Progenitor cell of endocrine pancreas (in vitro differentiated cells): Measurements from ENCODE around the gene MTARC2. TPM values are rescaled to one million over a fixed set of nuclear protein-coding genes. Genes with fewer than 3 reads are reported as not detected.

ENCODE experiments used
- DNase-seq: peaks from one replicate; pipeline ENCODE4 v3.0.0; 2021; ENCODE audit warnings: low spot score; ENCODE audit not compliant: unreplicated experiment
- H3K27ac Mint-ChIP-seq: 2 replicates; pipeline ENCODE4 v1.8.0; 2021; ENCODE audit warnings: mild to moderate bottlenecking, moderate library complexity, mixed read lengths
- H3K27me3 Mint-ChIP-seq: 2 replicates; pipeline ENCODE4 v1.8.0; 2021; ENCODE audit warnings: mixed read lengths
- H3K36me3 Mint-ChIP-seq: 2 replicates; pipeline ENCODE4 v1.8.0; 2022; ENCODE audit warnings: mixed read lengths; ENCODE audit not compliant: insufficient read depth
- H3K4me1 Mint-ChIP-seq: 2 replicates; pipeline ENCODE4 v1.8.0; 2021; ENCODE audit warnings: low read depth, mixed read lengths
- H3K4me3 Mint-ChIP-seq: 2 replicates; pipeline ENCODE4 v1.8.0; 2021; ENCODE audit warnings: low read depth, mild to moderate bottlenecking, moderate library complexity, mixed read lengths
- H3K9me3 Mint-ChIP-seq: 2 replicates; pipeline ENCODE4 v1.8.0; 2021; ENCODE audit warnings: low read depth, mixed read lengths
- total RNA-seq: library from RNA; stranded (reverse); gene quantifications from 2 replicates; pipeline ENCODE4 v1.2.1, GENCODE V29; 2021
- TF ChIP-seq, protein P1 (sequence below): fragments of 200-600 bp; sonication (generic); IDR thresholded peaks from one replicate; pipeline ENCODE4 v1.5.0; 2021; ENCODE audit warnings: antibody characterized with exemption, mild to moderate bottlenecking; ENCODE audit not compliant: unreplicated experiment

The MTARC2 gene
- total RNA-seq, 1 donor from 2014 or later: 14.3 TPM

DNA sequence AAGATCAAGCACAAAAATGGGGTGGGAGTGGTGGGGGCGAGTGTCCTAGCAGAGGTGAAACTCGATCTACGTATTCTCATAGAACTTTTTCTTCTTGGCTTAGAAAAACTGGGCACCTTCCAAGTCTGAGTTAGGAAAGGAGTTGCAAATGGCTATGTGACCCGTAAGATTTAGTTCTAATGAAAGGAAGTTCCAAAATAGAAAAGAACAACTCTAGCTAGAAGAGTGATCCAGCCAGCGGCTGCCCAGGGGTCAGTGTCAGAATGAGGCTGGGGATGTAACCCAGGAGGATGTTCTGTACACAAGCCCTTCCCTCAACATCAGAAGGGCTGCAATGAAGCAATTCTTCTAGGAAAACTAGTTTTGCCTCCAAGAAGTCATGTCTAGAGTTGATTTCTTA is 43.8 kb downstream of the MTARC2 start:
- H3K4me1 Mint-ChIP-seq: peaks cover 6% of the 10 kb centered on the region
- TF ChIP-seq, protein P1, sequence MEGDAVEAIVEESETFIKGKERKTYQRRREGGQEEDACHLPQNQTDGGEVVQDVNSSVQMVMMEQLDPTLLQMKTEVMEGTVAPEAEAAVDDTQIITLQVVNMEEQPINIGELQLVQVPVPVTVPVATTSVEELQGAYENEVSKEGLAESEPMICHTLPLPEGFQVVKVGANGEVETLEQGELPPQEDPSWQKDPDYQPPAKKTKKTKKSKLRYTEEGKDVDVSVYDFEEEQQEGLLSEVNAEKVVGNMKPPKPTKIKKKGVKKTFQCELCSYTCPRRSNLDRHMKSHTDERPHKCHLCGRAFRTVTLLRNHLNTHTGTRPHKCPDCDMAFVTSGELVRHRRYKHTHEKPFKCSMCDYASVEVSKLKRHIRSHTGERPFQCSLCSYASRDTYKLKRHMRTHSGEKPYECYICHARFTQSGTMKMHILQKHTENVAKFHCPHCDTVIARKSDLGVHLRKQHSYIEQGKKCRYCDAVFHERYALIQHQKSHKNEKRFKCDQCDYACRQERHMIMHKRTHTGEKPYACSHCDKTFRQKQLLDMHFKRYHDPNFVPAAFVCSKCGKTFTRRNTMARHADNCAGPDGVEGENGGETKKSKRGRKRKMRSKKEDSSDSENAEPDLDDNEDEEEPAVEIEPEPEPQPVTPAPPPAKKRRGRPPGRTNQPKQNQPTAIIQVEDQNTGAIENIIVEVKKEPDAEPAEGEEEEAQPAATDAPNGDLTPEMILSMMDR: no peak
- H3K36me3 Mint-ChIP-seq: peaks cover 10% of the 10 kb centered on the region
- no peaks in the 10 kb centered on the region for H3K27me3 Mint-ChIP-seq
- no peak for DNase-seq
- no peak overlapping the region for H3K4me3 Mint-ChIP-seq
- H3K27ac Mint-ChIP-seq: no peak overlapping the region
- no peaks in the 10 kb centered on the region for H3K9me3 Mint-ChIP-seq

DNA sequence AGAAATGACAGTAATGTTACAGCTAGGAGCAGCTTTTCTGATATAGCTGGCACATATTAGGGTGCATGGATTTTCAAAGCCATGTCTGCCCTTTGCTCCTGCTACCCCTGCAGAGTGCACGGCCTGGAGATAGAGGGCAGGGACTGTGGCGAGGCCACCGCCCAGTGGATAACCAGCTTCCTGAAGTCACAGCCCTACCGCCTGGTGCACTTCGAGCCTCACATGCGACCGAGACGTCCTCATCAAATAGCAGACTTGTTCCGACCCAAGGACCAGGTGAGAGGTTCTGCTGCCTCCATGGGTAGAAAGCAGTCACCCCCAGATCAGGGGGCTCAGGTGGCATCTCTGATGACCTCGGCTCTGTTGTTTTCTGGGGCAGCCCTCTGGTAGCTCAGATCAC is 48.4 kb downstream of the MTARC2 start:
- Mint-ChIP-seq H3K9me3 (no peaks in the 10 kb centered on the region), H3K4me3 (no peak overlapping the region), H3K4me1 (no peaks in the 10 kb centered on the region), H3K27me3 (no peaks in the 10 kb centered on the region), H3K27ac (no peak overlapping the region), H3K36me3 (peaks cover 11% of the 10 kb centered on the region)
- DNase-seq: no peak
- TF ChIP-seq, protein P1: no peak

DNA sequence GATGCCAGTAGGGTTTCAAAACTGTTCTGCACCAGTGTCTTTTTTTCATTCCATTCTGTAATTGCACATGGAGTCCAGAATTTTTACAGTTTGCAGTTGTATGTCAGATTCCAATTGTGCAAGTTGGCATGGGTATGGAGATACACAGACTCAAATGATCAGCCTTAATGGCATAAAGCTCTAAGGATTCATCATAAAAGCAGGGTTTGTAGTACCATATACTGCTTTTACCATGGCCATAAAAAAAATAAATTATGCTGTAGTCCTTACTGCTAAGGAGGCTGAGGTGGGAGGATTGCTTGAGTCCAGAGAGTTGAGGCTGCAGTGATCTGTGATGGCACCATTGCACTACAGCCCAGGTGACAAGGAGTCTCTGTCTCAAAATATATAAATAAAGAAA is 48.9 kb downstream of the MTARC2 start:
- no peak overlapping the region for H3K4me3 Mint-ChIP-seq
- no peaks in the 10 kb centered on the region for H3K9me3 Mint-ChIP-seq
- H3K27ac Mint-ChIP-seq: no peak overlapping the region
- TF ChIP-seq, protein P1: no peak
- no peaks in the 10 kb centered on the region for H3K4me1 Mint-ChIP-seq
- H3K36me3 Mint-ChIP-seq: peaks cover 11% of the 10 kb centered on the region
- no peaks in the 10 kb centered on the region for H3K27me3 Mint-ChIP-seq
- no peak for DNase-seq

DNA sequence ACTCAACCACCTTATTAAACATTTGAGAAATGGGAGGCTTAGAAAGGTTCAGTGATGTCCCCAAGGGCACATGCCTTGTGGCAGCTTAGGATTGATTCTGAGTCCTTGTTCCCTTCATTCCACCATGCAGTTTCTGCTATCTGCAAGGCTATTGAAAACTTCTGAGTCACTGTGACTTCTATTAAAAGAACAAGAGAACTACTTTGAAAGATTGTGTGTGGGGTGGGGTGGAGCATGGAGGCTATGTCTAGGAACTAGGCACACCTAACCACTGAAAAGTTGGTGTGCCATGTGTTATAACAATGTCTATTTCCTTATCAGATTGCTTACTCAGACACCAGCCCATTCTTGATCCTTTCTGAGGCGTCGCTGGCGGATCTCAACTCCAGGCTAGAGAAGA is 49.4 kb downstream of the MTARC2 start:
- Mint-ChIP-seq H3K27ac (no peak overlapping the region), H3K4me3 (no peak overlapping the region), H3K9me3 (no peaks in the 10 kb centered on the region), H3K27me3 (no peaks in the 10 kb centered on the region), H3K4me1 (no peaks in the 10 kb centered on the region), H3K36me3 (peaks cover 13% of the 10 kb centered on the region)
- DNase-seq: no peak
- TF ChIP-seq, protein P1: no peak

DNA sequence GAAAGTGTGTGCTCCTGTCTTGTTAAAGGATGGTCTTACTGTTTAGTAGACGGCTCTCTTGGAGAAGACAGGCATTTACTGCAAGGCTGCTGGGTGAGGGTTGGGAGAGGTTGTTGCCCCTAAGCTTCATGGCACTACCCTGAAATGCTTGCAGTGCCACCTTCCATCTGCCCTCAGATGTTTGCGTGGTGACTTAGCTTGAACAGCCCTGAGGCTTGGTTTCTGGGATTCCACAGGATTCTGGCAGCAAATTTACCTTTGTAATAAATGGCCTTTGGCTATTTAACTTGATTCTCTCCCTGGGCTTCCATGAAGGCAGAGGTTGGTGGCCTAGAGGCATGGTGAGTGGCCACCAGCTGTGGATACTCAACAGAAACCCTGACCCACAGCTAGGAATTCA is 50.2 kb downstream of the MTARC2 start:
- Mint-ChIP-seq H3K27ac (no peak overlapping the region), H3K27me3 (no peaks in the 10 kb centered on the region), H3K36me3 (peaks cover 15% of the 10 kb centered on the region), H3K4me1 (no peaks in the 10 kb centered on the region), H3K9me3 (no peaks in the 10 kb centered on the region), H3K4me3 (no peak overlapping the region)
- no peak for DNase-seq
- TF ChIP-seq, protein P1: no peak

DNA sequence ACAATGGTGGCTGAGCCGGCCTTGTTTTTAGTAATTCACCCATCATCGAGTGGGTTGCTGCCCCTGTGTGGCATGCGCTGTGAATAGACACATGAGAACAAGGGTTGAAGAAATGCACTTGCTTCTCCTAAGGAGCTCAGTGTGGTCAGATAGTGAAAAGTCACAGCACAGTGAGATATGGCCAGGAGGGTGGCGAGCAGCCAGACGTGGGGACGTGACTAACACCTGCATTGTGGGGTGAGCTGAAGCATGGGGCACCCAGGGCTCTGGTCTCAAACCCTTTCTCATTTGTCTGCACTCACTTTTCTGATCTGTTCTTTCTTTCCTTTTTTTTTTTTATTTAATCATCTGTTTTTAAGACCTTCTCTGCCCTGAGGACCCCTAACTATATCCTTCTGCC is 52.1 kb downstream of the MTARC2 start:
- Mint-ChIP-seq H3K9me3 (no peaks in the 10 kb centered on the region), H3K4me1 (no peaks in the 10 kb centered on the region), H3K27ac (no peak overlapping the region), H3K36me3 (peaks cover 19% of the 10 kb centered on the region), H3K27me3 (no peaks in the 10 kb centered on the region), H3K4me3 (no peak overlapping the region)
- TF ChIP-seq, protein P1: no peak
- DNase-seq: no peak
